ENCODE results near the gene PGA3.
"Not testable (repeated sequence)": the region's sequence is repeated elsewhere in the genome, so short reads cannot be mapped to it uniquely, and the experiment has no call there.

Gene PGA3

GRCh38 chr11:61210629-61211028, 7.3 kb downstream of the PGA3 start:
- DNase-seq = not testable (repeated sequence)

DNA sequence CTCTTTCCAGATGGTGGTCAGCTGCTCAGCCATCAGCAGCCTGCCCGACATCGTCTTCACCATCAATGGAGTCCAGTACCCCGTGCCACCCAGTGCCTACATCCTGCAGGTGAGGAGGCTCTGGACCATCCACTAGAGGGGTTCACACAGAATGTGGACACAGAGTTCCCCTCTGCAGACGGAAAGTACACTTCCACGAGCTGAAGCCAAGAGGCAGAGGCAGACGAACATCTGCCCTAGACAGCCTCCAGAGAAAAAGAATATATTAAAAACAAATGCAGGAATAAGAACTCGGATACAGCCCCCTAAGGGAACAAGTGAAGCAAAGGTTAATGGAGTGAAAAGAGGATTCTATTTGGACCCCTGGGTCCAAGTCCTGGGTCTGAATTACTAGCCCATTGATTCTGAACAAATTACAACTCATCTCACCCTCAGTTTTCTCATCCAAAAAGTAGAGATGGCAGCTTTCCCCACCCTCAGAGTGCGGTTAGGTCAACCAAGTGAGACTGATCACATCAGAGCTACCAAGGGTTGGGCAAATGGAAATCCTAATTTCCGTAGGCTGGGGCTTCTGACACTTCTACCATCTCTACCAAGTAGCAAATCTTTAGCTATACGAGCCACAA, 8.1 kb downstream of the PGA3 start:
- not testable (repeated sequence) for DNase-seq

DNA sequence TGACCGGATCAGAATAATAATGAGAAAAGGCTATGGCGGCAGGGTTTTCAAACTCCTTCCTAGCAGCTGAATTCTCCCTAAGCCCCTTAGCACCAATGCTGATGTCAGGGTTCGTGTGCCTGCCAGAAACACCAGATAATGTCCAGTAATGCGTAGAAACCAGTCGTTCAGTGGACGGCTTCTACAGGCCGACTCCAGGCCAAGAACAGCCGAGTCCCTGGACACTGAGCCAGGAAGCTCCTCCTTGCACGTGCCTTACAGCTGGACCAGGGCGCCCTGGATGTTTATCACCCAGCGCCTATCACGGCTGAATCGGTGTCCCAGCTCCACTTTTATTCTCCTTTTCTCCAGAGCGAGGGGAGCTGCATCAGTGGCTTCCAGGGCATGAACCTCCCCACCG, 8.9 kb downstream of the PGA3 start:
- not testable (repeated sequence) for DNase-seq

GRCh38 chr11:61213711-61214324, 10.5 kb downstream of the PGA3 start:
- not testable (repeated sequence) for DNase-seq

GRCh38 chr11:61218306-61218705, 15.0 kb downstream of the PGA3 start:
- DNase-seq = not testable (repeated sequence)

DNA sequence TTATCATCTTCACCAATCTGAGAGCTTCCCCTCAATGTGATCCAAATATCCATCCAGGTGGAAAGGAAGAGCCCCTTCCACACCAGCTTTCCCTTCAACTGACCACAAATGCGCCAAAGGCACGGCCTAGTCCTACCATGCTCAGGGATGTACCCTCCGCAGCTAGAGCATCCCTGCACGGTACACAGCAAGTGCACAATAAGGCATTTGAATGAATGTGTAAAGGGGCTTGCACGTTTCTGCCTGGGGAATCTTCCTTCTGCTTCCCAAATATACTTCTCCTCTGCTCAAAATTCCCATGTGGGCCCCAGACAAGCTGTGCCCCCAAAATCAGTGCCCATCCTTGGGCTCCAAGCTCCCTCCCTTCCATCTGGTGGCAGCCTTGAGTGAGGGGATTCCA, 15.7 kb downstream of the PGA3 start:
- DNase-seq = not testable (repeated sequence)

DNA sequence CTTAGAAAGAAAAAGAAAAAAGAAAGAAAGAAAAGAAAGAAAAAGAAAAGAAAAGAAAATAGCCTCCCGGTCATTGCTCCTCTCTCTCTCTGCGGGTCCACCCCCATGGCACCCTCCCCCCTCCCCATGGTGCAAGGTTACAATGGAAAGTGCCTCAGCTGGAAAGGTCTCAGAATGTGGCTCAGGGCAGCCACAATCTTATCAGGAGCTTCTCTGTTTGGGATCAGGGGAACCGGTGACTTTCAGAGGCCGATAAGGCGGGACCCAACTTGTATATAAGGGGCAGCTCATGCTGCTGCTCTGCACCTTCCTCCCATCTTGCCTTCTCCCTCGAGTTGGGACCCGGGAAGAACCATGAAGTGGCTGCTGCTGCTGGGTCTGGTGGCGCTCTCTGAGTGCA, 18.7 kb downstream of the PGA3 start, which contains the start of gene PGA4:
PGA4 (plus strand) TSS at position 301 of the 400 bp plus-strand sequence; CDS start at position 355, 54 bp downstream.
- DNase-seq = not testable (repeated sequence)

GRCh38 chr11:61222692-61223091, 19.4 kb downstream of the PGA3 start:
- not testable (repeated sequence) for DNase-seq

- DNase-seq = not testable (repeated sequence)
Measured at GRCh38 chr11:61226457-61227137, 23.3 kb downstream of the PGA3 start.

DNA sequence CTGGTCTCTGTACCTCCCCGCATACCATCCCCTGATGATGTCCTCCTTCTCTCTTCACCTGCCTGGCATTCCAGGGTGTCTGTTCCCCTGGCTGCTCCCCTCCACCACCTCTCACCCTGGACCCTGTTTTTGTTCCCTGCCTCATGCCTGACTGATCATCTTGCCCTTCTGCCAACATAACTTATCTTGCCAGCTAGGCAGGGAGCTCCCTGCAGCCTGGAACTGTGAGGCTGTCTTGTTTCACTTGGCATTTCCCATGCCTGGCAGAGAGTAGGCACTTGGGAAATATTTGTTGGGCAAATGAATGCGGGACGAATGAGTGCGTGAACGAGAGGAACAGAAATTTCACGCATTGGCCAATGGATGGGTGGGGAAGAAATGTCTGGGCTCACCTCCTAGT, 26.1 kb downstream of the PGA3 start:
- not testable (repeated sequence) for DNase-seq

GRCh38 chr11:61231033-61231432, 27.7 kb downstream of the PGA3 start:
- not testable (repeated sequence) for DNase-seq

DNA sequence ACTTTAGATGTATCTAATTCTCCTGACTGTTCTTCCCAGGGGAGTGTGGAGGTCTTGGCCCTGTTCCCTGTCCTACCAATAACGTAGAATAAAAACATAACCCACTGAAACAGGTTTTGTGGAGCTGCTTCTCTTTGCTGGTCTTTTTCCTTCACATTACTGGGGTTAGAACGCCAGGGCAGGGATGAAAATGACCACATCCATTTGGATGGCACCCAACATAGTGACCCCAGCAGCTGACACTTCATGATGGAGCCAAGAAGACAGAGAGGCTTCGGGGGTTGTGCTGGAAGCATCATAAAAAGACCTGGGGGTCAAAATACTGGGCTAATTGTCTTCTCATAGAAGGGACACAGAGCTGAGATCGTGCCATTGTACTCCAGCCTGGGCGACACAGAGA, 28.3 kb downstream of the PGA3 start:
- DNase-seq = not testable (repeated sequence)

- not testable (repeated sequence) for DNase-seq
Measured at GRCh38 chr11:61232548-61233145, 29.3 kb downstream of the PGA3 start.

GRCh38 chr11:61237130-61237529, 33.8 kb downstream of the PGA3 start:
- not testable (repeated sequence) for DNase-seq

GRCh38 chr11:61240288-61240687, 37.0 kb downstream of the PGA3 start:
- DNase-seq = not testable (repeated sequence)

- not testable (repeated sequence) for DNase-seq
Measured at GRCh38 chr11:61240875-61241274, 37.6 kb downstream of the PGA3 start, which contains the start of gene PGA5. PGA5 (plus strand) TSS chr11:61241175; CDS start chr11:61241227, 52 bp downstream.

GRCh38 chr11:61241526-61241925, 38.2 kb downstream of the PGA3 start:
- not testable (repeated sequence) for DNase-seq

DNA sequence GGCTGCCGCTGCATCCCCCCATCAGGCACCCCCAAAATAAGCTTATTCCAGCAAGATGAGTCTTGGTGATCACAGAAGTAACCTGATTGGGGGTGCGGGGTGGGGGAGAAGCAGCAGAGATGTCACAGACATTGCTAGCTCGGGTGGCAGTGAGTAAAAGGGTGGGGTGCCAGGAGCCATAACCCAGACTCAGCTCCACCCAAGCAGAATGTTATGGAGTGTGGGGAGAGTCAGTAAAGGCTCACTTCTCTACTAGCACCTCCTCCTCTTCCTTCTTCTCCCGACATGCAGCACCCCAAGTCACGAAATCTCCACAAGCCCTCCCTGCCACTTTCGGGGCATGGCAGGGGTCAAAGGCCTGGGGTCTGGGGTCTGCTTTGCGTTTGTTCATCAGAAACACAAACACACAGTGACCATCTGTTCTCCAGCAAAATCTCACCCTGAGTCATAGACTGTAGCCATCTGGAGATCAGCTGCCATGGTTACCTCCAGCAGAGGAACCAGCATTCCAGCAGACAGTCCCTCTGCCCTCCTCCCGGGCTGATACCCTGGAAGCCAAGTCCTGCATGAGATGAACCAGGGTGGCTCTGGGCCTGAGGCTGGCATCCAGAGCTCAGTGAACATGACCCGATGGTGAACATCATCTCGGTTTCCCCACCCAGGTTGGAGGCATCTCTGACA, 42.1 kb downstream of the PGA3 start:
- not testable (repeated sequence) for DNase-seq

GRCh38 chr11:61248071-61248470, 44.8 kb downstream of the PGA3 start:
- not testable (repeated sequence) for DNase-seq

- not testable (repeated sequence) for DNase-seq
Measured at GRCh38 chr11:61249201-61249600, 45.9 kb downstream of the PGA3 start.

- not testable (repeated sequence) for DNase-seq
Measured at GRCh38 chr11:61250796-61251765, 47.8 kb downstream of the PGA3 start.
